ENCODE measurements around the gene COQ7.

COQ7 gene

GRCh38 chr16:19067349-19068236 lies at the start of gene COQ7:
Gene COQ7 (plus strand): TSS chr16:19067614. CDS start chr16:19067665, 51 bp downstream.
- Mint-ChIP-seq H3K4me3 (peak within 1 kb of the TSS; percentile 83 to 89), H3K4me1 (peaks cover 16% of the 10 kb centered on the region), H3K9me3 (no peaks in the 10 kb centered on the region), H3K27ac (peak within 1 kb of the TSS; percentile 97 to 100), H3K27me3 (no peaks in the 10 kb centered on the region)
- peak; percentile 96 for ATAC-seq
- peak; percentile 98 for DNase-seq

- ATAC-seq (no peak), DNase-seq (no peak)
- Mint-ChIP-seq H3K27me3 (no peaks in the 10 kb centered on the region), H3K4me1 (no peaks in the 10 kb centered on the region), H3K9me3 (no peaks in the 10 kb centered on the region), H3K27ac (no peak overlapping the region), H3K4me3 (no peak overlapping the region)
Observed at GRCh38 chr16:19020689-19021088, 46.7 kb upstream of the COQ7 start.

- H3K27me3 Mint-ChIP-seq = no peaks in the 10 kb centered on the region
- H3K4me3 Mint-ChIP-seq = no peak overlapping the region
- ATAC-seq = no peak
Observed at GRCh38 chr16:19021747-19022146, 45.7 kb upstream of the COQ7 start.

GRCh38 chr16:19027416-19027815 lies 40.0 kb upstream of the COQ7 start:
- DNase-seq = no peak
- H3K27me3 Mint-ChIP-seq = no peaks in the 10 kb centered on the region
- H3K9me3 Mint-ChIP-seq = no peaks in the 10 kb centered on the region
- H3K27ac Mint-ChIP-seq = no peak overlapping the region
- no peak overlapping the region for H3K4me3 Mint-ChIP-seq
- no peaks in the 10 kb centered on the region for H3K4me1 Mint-ChIP-seq
- no peak for ATAC-seq

More at GRCh38 chr16:19021747-19022146, 45.7 kb upstream of the COQ7 start:
- no peak for DNase-seq
- H3K27ac Mint-ChIP-seq = no peak overlapping the region
- H3K9me3 Mint-ChIP-seq = no peaks in the 10 kb centered on the region
- H3K4me1 Mint-ChIP-seq = no peaks in the 10 kb centered on the region

- Mint-ChIP-seq H3K27ac (no peak overlapping the region), H3K9me3 (peaks cover 0 to 8% of the 10 kb centered on the region in 2 donors), H3K4me1 (no peaks in the 10 kb centered on the region), H3K4me3 (no peak overlapping the region), H3K27me3 (no peaks in the 10 kb centered on the region)
- no peak for DNase-seq
- ATAC-seq = no peak
Observed at GRCh38 chr16:19029980-19030379, 37.4 kb upstream of the COQ7 start.

- Mint-ChIP-seq H3K27ac (peak overlapping the region in 1 of 2 donors; percentile 34), H3K4me3 (no peak overlapping the region), H3K27me3 (no peaks in the 10 kb centered on the region), H3K9me3 (peaks cover 0 to 25% of the 10 kb centered on the region in 2 donors), H3K4me1 (no peaks in the 10 kb centered on the region)
- DNase-seq = no peak
- no peak for ATAC-seq
Observed at GRCh38 chr16:19031738-19032137, 35.7 kb upstream of the COQ7 start.

- DNase-seq = no peak
- no peak for ATAC-seq
- no peaks in the 10 kb centered on the region for H3K4me1 Mint-ChIP-seq
- H3K27me3 Mint-ChIP-seq = no peaks in the 10 kb centered on the region
- H3K9me3 Mint-ChIP-seq = peaks cover 0 to 27% of the 10 kb centered on the region in 2 donors
- H3K4me3 Mint-ChIP-seq = no peak overlapping the region
- no peak overlapping the region for H3K27ac Mint-ChIP-seq
Observed at GRCh38 chr16:19033761-19034160, 33.7 kb upstream of the COQ7 start.

- H3K9me3 Mint-ChIP-seq = peaks cover 0 to 20% of the 10 kb centered on the region in 2 donors
- no peaks in the 10 kb centered on the region for H3K4me1 Mint-ChIP-seq
- no peaks in the 10 kb centered on the region for H3K27me3 Mint-ChIP-seq
- H3K4me3 Mint-ChIP-seq = no peak overlapping the region
- no peak for DNase-seq
- H3K27ac Mint-ChIP-seq = no peak overlapping the region
- ATAC-seq = no peak
Observed at GRCh38 chr16:19040400-19040799, 27.0 kb upstream of the COQ7 start.

GRCh38 chr16:19044769-19045168 lies 22.6 kb upstream of the COQ7 start:
- DNase-seq = no peak
- Mint-ChIP-seq H3K9me3 (peaks cover 0 to 5% of the 10 kb centered on the region in 2 donors), H3K27me3 (no peaks in the 10 kb centered on the region), H3K27ac (no peak overlapping the region), H3K4me3 (no peak overlapping the region), H3K4me1 (no peaks in the 10 kb centered on the region)
- no peak for ATAC-seq

GRCh38 chr16:19046062-19046461 lies 21.4 kb upstream of the COQ7 start:
- ATAC-seq = no peak
- no peak for DNase-seq
- Mint-ChIP-seq H3K9me3 (no peaks in the 10 kb centered on the region), H3K4me1 (no peaks in the 10 kb centered on the region), H3K4me3 (no peak overlapping the region), H3K27me3 (no peaks in the 10 kb centered on the region), H3K27ac (no peak overlapping the region)

GRCh38 chr16:19062706-19063105 lies 4.7 kb upstream of the COQ7 start:
- H3K4me3 Mint-ChIP-seq = no peak overlapping the region
- H3K4me1 Mint-ChIP-seq = peaks cover 11% of the 10 kb centered on the region
- ATAC-seq (no peak), DNase-seq (no peak)
- H3K27me3 Mint-ChIP-seq = no peaks in the 10 kb centered on the region
- no peaks in the 10 kb centered on the region for H3K9me3 Mint-ChIP-seq
- H3K27ac Mint-ChIP-seq = peak overlapping the region in 1 of 2 donors; percentile 40

GRCh38 chr16:19066988-19067348 lies 446 bp upstream of the COQ7 start:
- DNase-seq (no peak), ATAC-seq (no peak)
- Mint-ChIP-seq H3K4me3 (peak overlapping the region; percentile 83 to 89), H3K9me3 (no peaks in the 10 kb centered on the region), H3K27me3 (no peaks in the 10 kb centered on the region), H3K27ac (peak overlapping the region; percentile 97 to 100), H3K4me1 (peaks cover 16% of the 10 kb centered on the region)

GRCh38 chr16:19068237-19068815 lies 912 bp downstream of the COQ7 start:
- peak overlapping the region; percentile 83 to 89 for H3K4me3 Mint-ChIP-seq
- peaks cover 16% of the 10 kb centered on the region for H3K4me1 Mint-ChIP-seq
- H3K27me3 Mint-ChIP-seq = no peaks in the 10 kb centered on the region
- H3K9me3 Mint-ChIP-seq = no peaks in the 10 kb centered on the region
- peak overlapping the region; percentile 97 to 100 for H3K27ac Mint-ChIP-seq
- DNase-seq = no peak
- ATAC-seq = no peak

GRCh38 chr16:19071811-19072777 lies 4.7 kb downstream of the COQ7 start:
- Mint-ChIP-seq H3K9me3 (no peaks in the 10 kb centered on the region), H3K4me3 (no peak overlapping the region), H3K4me1 (peaks cover 9% of the 10 kb centered on the region), H3K27me3 (no peaks in the 10 kb centered on the region), H3K27ac (no peak overlapping the region)
- no peak for ATAC-seq
- peak; percentile 49 to 59 for DNase-seq

GRCh38 chr16:19073344-19073743 lies 5.9 kb downstream of the COQ7 start:
- H3K27ac Mint-ChIP-seq = no peak overlapping the region
- ATAC-seq (no peak), DNase-seq (no peak)
- no peak overlapping the region for H3K4me3 Mint-ChIP-seq
- no peaks in the 10 kb centered on the region for H3K27me3 Mint-ChIP-seq
- peaks cover 4% of the 10 kb centered on the region for H3K4me1 Mint-ChIP-seq
- H3K9me3 Mint-ChIP-seq = no peaks in the 10 kb centered on the region
